Sigmoid colon (tissue), 4 donors: ENCODE results near the gene OR2J3.

ENCODE experiments used
- CTCF ChIP-seq, 4 experiments: fragments of 450-650 bp in 3 of 4; fragments of 200-600 bp in 1 of 4; IDR thresholded peaks; one replicate each; pipeline ENCODE4 v1.5.1; 2016 to 2019; ENCODE audit warnings: antibody characterized with exemption in 4 of 4, mild to moderate bottlenecking in 3 of 4, moderate library complexity in 2 of 4
- POLR2AphosphoS5 ChIP-seq, 4 donors: sonication (generic); formaldehyde crosslinking; IDR thresholded peaks; one replicate each; pipeline ENCODE4 v1.6.1; 2017; ENCODE audit warnings: antibody characterized with exemption in 4 of 4

GRCh38 chr6:29153083-29153482 is 45.2 kb downstream of the OR2J3 start:
- no peak for TF ChIP-seq CTCF (IDR thresholded peaks at IDR 0.05)
- no peak for TF ChIP-seq POLR2AphosphoS5 (IDR thresholded peaks at IDR 0.05)
